ENCODE results near the gene CHPT1.
"Not testable (repeated sequence)": the region's sequence is repeated elsewhere in the genome, so short reads cannot be mapped to it uniquely, and the experiment has no call there.

GRCh38 chr12:101660662-101661061 lies 36.8 kb upstream of the CHPT1 start:
- TF ChIP-seq CTCF (conservative IDR thresholded peaks at IDR 0.05 in 1 of 2, IDR thresholded peaks at IDR 0.05 in 1 of 2; ENCODE audit: extremely low read depth in 1 of 2, insufficient read depth in 1 of 2, low read depth in 1 of 2, low read length in 2 of 2); EZH2 (IDR thresholded peaks at IDR 0.05; ENCODE audit: borderline replicate concordance, low read length): not testable (repeated sequence)
